IMR-90 (cell line): ENCODE measurements around the gene ALDH3A2. TPM values are rescaled to one million over a fixed set of nuclear protein-coding genes. Genes with fewer than 3 reads are reported as not detected.

ENCODE experiments used
- ATAC-seq: fragments of 200-7000 bp; cut with Tn5 transposase; 2 replicates; pipeline ENCODE4 v1.9.1; 2020; ENCODE audit warnings: low read depth, mild to moderate bottlenecking, moderate library complexity
- BruUV-seq: library from RNA; stranded (reverse); fragments of 400-500 nt; replicated peaks from 2 replicates; lab custom pipeline; 2021; lab: Mats Ljungman, UMichigan
- CTCF ChIA-PET: fragments of 300-600 bp; formaldehyde crosslinking; extraction: SDS; loops from one replicate; lab custom pipeline; 2021; ENCODE audit warnings: antibody characterized with exemption; lab: Yijun Ruan, JAX
- POLR2A ChIA-PET: fragments of 300-600 bp; sonication (Branson Sonifier 250); formaldehyde crosslinking; loops from one replicate; lab custom pipeline; 2022; ENCODE audit warnings: antibody characterized with exemption; ENCODE audit not compliant: unreplicated experiment; lab: Charles Lee
- DNase-seq: peaks from one replicate; pipeline ENCODE4 v3.0.0; 2013
- H2AFZ ChIP-seq: replicated peaks from 2 replicates; pipeline ENCODE3; 2013; ENCODE audit warnings: low read length, mild to moderate bottlenecking; ENCODE audit not compliant: poor library complexity
- H2AK5ac ChIP-seq: 2 replicates; pipeline ENCODE4 v1.6.1; 2013; ENCODE audit warnings: low read depth, low read length, inconsistent platforms
- H2AK9ac ChIP-seq: replicated peaks from 2 replicates; pipeline ENCODE3; 2013; ENCODE audit warnings: mild to moderate bottlenecking, low read depth, low read length, moderate library complexity; ENCODE audit not compliant: poor library complexity
- H2BK120ac ChIP-seq: 2 replicates; pipeline ENCODE4 v1.6.1; 2013; ENCODE audit warnings: low read depth, low read length, inconsistent platforms
- H2BK15ac ChIP-seq: 3 replicates; pipeline ENCODE4 v1.6.1; 2013; ENCODE audit warnings: low read depth, low read length, inconsistent platforms
- H2BK20ac ChIP-seq: 2 replicates; pipeline ENCODE4 v1.6.1; 2013; ENCODE audit warnings: low read depth, mild to moderate bottlenecking, inconsistent platforms, low read length, moderate library complexity
- H2BK5ac ChIP-seq: 2 replicates; pipeline ENCODE4 v1.6.1; 2013; ENCODE audit warnings: mild to moderate bottlenecking, low read depth, low read length, inconsistent platforms; ENCODE audit not compliant: poor library complexity, severe bottlenecking
- H3K14ac ChIP-seq: replicated peaks from 2 replicates; pipeline ENCODE4 v1.6.1; 2013; ENCODE audit warnings: low read depth, low read length, inconsistent platforms
- H3K18ac ChIP-seq: 2 replicates; pipeline ENCODE4 v1.6.1; 2013; ENCODE audit warnings: low read depth, low read length, control low read depth
- H3K23ac ChIP-seq: 2 replicates; pipeline ENCODE4 v1.6.1; 2013; ENCODE audit warnings: low read depth, low read length, inconsistent platforms
- H3K27ac ChIP-seq: 2 replicates; pipeline ENCODE4 v1.5.1; 2013; ENCODE audit warnings: mild to moderate bottlenecking, control low read depth, low read length; ENCODE audit not compliant: insufficient read depth
- H3K27me3 ChIP-seq: 2 replicates; pipeline ENCODE4 v1.6.1; 2013; ENCODE audit warnings: low read length; ENCODE audit not compliant: control insufficient read depth, insufficient read depth
- H3K36me3 ChIP-seq: 2 replicates; pipeline ENCODE4 v1.6.1; 2013; ENCODE audit warnings: low read length, mixed read lengths; ENCODE audit not compliant: control insufficient read depth, insufficient read depth
- H3K4ac ChIP-seq: 2 replicates; pipeline ENCODE4 v1.6.1; 2013; ENCODE audit warnings: low read depth, low read length, inconsistent platforms
- H3K4me1 ChIP-seq: 2 replicates; pipeline ENCODE4 v1.6.1; 2013; ENCODE audit warnings: low read length, mixed read lengths; ENCODE audit not compliant: control insufficient read depth, insufficient read depth
- H3K4me2 ChIP-seq: 2 replicates; pipeline ENCODE4 v1.6.1; 2013; ENCODE audit warnings: low read depth, mild to moderate bottlenecking, control low read depth, low read length, moderate library complexity
- H3K4me3 ChIP-seq: 2 replicates; pipeline ENCODE4 v1.5.1; 2013; ENCODE audit warnings: low read depth, mild to moderate bottlenecking, control low read depth, low read length, moderate library complexity; ENCODE audit not compliant: insufficient read depth
- H3K56ac ChIP-seq: 2 replicates; pipeline ENCODE4 v1.6.1; 2013; ENCODE audit warnings: low read length, inconsistent platforms; ENCODE audit not compliant: insufficient read depth; ENCODE audit errors: extremely low read depth
- H3K79me1 ChIP-seq, 2 experiments: 2 replicates each; pipeline ENCODE4 v1.6.1; 2013; ENCODE audit warnings: low read length in 2 of 2, inconsistent platforms in 1 of 2, low read depth in 1 of 2
- H3K9ac ChIP-seq: 2 replicates; pipeline ENCODE4 v1.6.1; 2013; ENCODE audit warnings: low read depth, low read length, control low read depth
- H3K9me1 ChIP-seq: 2 replicates; pipeline ENCODE4 v1.6.1; 2013; ENCODE audit warnings: low read length, inconsistent platforms; ENCODE audit not compliant: insufficient read depth
- H3K9me3 ChIP-seq: 2 replicates; pipeline ENCODE4 v1.6.1; 2013; ENCODE audit warnings: low read length; ENCODE audit not compliant: control insufficient read depth, insufficient read depth
- H4K20me1 ChIP-seq: 2 replicates; pipeline ENCODE4 v1.6.1; 2013; ENCODE audit warnings: low read length, inconsistent platforms; ENCODE audit not compliant: insufficient read depth
- H4K5ac ChIP-seq: 2 replicates; pipeline ENCODE4 v1.6.1; 2013; ENCODE audit warnings: mild to moderate bottlenecking, low read depth, low read length, control low read depth
- H4K8ac ChIP-seq, 2 experiments: 2 replicates each; pipeline ENCODE4 v1.6.1; 2013; ENCODE audit warnings: low read depth in 2 of 2, low read length in 2 of 2, control low read depth in 1 of 2, inconsistent platforms in 1 of 2
- H4K91ac ChIP-seq: 2 replicates; pipeline ENCODE4 v1.6.1; 2013; ENCODE audit warnings: low read depth, low read length, inconsistent platforms; ENCODE audit not compliant: insufficient read depth
- NFE2L2 ChIP-seq: fragments of 150-350 bp; IDR thresholded peaks from 2 replicates; pipeline ENCODE4 v1.6.1; 2016; ENCODE audit warnings: low read depth, mild to moderate bottlenecking, low read length
- POLR2A ChIP-seq: IDR thresholded peaks from 2 replicates; pipeline ENCODE4 v1.6.1; 2012; ENCODE audit warnings: mild to moderate bottlenecking, low read depth, low read length
- WGBS, 2 experiments: methylation state at CpG; one replicate each; pipeline versions ENCODE4 v1.1.5 to v1.1.7; 2013; ENCODE audit warnings: missing lambda C conversion rate in 2 of 2; ENCODE audit not compliant: insufficient read length in 1 of 2; ENCODE audit errors: extremely low coverage in 2 of 2; 5-methylcytosine and 5-hydroxymethylcytosine counted together
- dilution Hi-C: fragments of 300-500 bp; cut with HindIII; formaldehyde crosslinking; loops from one replicate; pipeline ENCODE4 v1.14.3; 2018; ENCODE audit warnings: low sequenced_read_pairs; ENCODE audit not compliant: unreplicated experiment
- in situ Hi-C: fragments of 300-500 bp; cut with MboI; formaldehyde crosslinking; loops from 3 replicates; pipeline ENCODE4 v1.14.3; 2019; ENCODE audit warnings: low sequenced_read_pairs, inconsistent platforms, mixed read lengths
- intact Hi-C: fragments of 100-400 bp; cut with micrococcal nuclease; formaldehyde crosslinking; loops from 2 replicates; pipeline ENCODE4 v1.10.0; 2022
- polyA plus RNA-seq, 3 experiments: library from polyadenylated mRNA; depleted of rRNA; stranded (reverse); fragments of >200 nt; gene quantifications; 2 replicates each; pipeline ENCODE4 v1.2.3, GENCODE V29; 2012; ENCODE audit warnings: low replicate concordance in 1 of 3
- total RNA-seq: library from RNA; depleted of rRNA; stranded (reverse); fragments of >200 nt; gene quantifications from 2 replicates; pipeline ENCODE4 v1.2.3, GENCODE V29; 2012

Gene ALDH3A2
- total and polyA plus RNA-seq, 2 of the 4 experiments (the other 2 are of a cell fraction) = 4.0 to 7.9 TPM

DNA sequence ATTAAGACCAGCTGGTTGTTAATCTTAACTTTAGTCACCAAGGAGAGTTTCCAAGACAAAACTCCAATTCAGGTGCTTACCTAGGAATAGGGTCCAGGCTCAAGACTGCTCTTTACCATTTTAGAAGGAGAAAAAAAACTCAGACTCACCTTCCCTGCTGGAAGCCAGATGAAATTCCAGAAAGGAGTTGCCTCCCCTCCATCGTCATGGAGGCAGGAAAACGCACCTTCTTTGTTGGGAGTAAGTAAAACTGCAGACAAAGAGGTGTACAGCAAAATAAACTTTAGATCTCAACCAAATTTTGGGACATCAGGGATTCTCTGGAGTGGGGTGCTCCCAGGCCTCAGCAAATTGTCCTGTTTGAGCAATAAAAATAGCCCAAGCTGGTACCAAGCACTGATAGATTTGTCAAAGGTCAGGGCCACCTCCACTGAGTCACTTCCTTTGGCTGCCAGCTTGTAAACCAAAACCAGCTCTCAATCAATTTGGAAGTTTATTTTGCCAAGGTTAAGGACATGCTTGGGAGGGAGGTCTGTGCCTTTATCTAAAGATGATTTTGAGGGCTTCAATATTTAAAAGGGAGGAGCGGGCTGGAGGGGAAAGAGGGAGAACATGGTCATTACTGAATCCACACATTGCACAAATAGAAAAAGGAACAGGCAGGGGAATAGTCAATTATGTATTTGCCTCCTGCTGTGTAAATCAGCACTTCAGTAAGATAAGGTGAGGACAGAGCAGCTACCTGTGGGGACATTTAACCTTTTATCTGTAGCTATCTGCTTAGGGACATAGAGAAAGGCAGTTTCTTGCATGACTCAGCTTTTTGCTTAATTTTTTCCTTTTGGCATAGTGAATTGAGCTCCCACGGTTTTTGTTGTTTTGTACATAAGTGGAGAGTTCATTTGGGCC lies 1.5 kb upstream of the ALDH3A2 start:
- Histone ChIP-seq H3K9me1 (no peaks in the 10 kb centered on the region), H2BK15ac (no peak overlapping the region), H3K56ac (no peak overlapping the region), H4K20me1 (peaks cover 6% of the 10 kb centered on the region; the same call in 1 of the 2 replicates), H3K9me3 (no peaks in the 10 kb centered on the region), H4K8ac (no peak overlapping the region), H2AFZ (no peak overlapping the region), H3K18ac (no peak overlapping the region), H3K4ac (no peak overlapping the region), H3K4me1 (peaks cover 8% of the 10 kb centered on the region), H3K36me3 (no peaks in the 10 kb centered on the region), H2BK20ac (no peak overlapping the region), H3K4me2 (no peak overlapping the region), H2AK5ac (no peak overlapping the region), H2BK5ac (no peak overlapping the region), H3K79me1 (no peaks in the 10 kb centered on the region), H3K27me3 (peaks cover 30% of the 10 kb centered on the region), H4K5ac (no peak overlapping the region), H3K27ac (no peak overlapping the region), H2BK120ac (no peak overlapping the region), H3K23ac (no peak overlapping the region; the same call in 1 of the 2 replicates), H2AK9ac (no peak overlapping the region), H3K14ac (0 out of 2 replicates have a peak overlapping the region, but pooled peaks have one; percentile 88), H3K4me3 (no peak overlapping the region), H4K91ac (no peak overlapping the region), H3K9ac (no peak overlapping the region)
- no TSS peak for BruUV-seq
- DNase-seq (no peak), ATAC-seq (no peak)
- ChIA-PET CTCF (interaction anchor here (0.5 to 2.2 kb wide), 3 partner anchors 13 to 272 kb away, joined by 3 to 15 read pairs (median 3); no protein-coding TSS in a partner anchor), POLR2A (interaction anchor here (1.0 kb wide), 1 partner anchor 81 kb away, joined by 3 read pairs; no protein-coding TSS in a partner anchor)
- dilution Hi-C loops = no loop called here
- in situ Hi-C loops = no loop called here
- WGBS, 2 experiments = no CpG with 5 or more reads among the region's 4 CpGs
- intact Hi-C loops = loop anchor here (5.0 kb wide), 1 partner anchor 285 kb away; the partner anchor contains the start of gene B9D1
- TF ChIP-seq NFE2L2 (peak; percentile 84), POLR2A (no peak)
